Right lobe of liver (tissue), 6 donors: ENCODE data around the gene LYSMD1. TPM values are rescaled to one million over a fixed set of nuclear protein-coding genes. Genes with fewer than 3 reads are reported as not detected.
"Not testable (repeated sequence)": the region's sequence is repeated elsewhere in the genome, so short reads cannot be mapped to it uniquely, and the experiment has no call there.

Experiments
- ATAC-seq, 4 donors: fragments of 200-7000 bp; cut with Tn5 transposase; one replicate each; pipeline ENCODE4 v1.9.1; 2020; ENCODE audit warnings: mild to moderate bottlenecking in 4 of 4, moderate library complexity in 4 of 4
- DNase-seq, 3 donors: peaks; one replicate each; pipeline ENCODE4 v3.0.0-alpha.2; 2020
- H3K27ac ChIP-seq, 3 donors: fragments of 200-600 bp; one replicate each; pipeline ENCODE4 v1.8.0; 2022
- H3K27me3 ChIP-seq, 2 donors: fragments of 200-600 bp; one replicate each; pipeline ENCODE4 v1.8.0; 2022
- H3K36me3 ChIP-seq, 4 donors: fragments of 200-600 bp; sonication (generic) in 1 of 4; one replicate each; pipeline versions ENCODE4 v1.5.1 to v1.8.0; 2017 to 2022; ENCODE audit warnings: control low read depth in 1 of 4
- H3K4me1 ChIP-seq, 4 donors: fragments of 200-600 bp; sonication (generic) in 1 of 4; one replicate each; pipeline versions ENCODE4 v1.5.1 to v1.8.0; 2017 to 2022; ENCODE audit warnings: control low read depth in 1 of 4
- H3K4me3 ChIP-seq, 3 donors: fragments of 200-600 bp; one replicate each; pipeline ENCODE4 v1.8.0; 2022
- H3K9me3 ChIP-seq, 4 donors: fragments of 200-600 bp; sonication (generic) in 1 of 4; one replicate each; pipeline versions ENCODE4 v1.5.1 to v1.8.0; 2017 to 2022; ENCODE audit warnings: control low read depth in 1 of 4
- POLR2A ChIP-seq: fragments of 450-650 bp; IDR thresholded peaks from one replicate; pipeline ENCODE4 v1.6.1; 2017; ENCODE audit warnings: antibody characterized with exemption, mild to moderate bottlenecking
- WGBS: methylation state at CpG from one replicate; pipeline ENCODE4 v1.1.6; 2018; ENCODE audit warnings: low coverage, low lambda C conversion rate; ENCODE audit not compliant: insufficient coverage; ENCODE audit errors: missing lambda C conversion rate; 5-methylcytosine and 5-hydroxymethylcytosine counted together
- intact Hi-C, 2 donors: fragments of 100-400 bp; cut with DNase I; formaldehyde crosslinking; loops; one replicate each; pipeline versions ENCODE4 v1.11.2 to v1.14.1; 2022
- total RNA-seq, 6 experiments: library from RNA; depleted of rRNA in 2 of 6; stranded (reverse); fragments of >200 nt in 2 of 6; fragmentation: NEBNext Ultra II Directional in 3 of 6; extraction: Animal tissue kit (Norgen Biotek cat#: 25700) in 3 of 6; gene quantifications; one replicate each; pipeline versions ENCODE4 v1.1.0 to v1.2.4, GENCODE V29; 2016 to 2023
- TF ChIP-seq, protein P1 (sequence below), 4 donors: fragments of 200-600 bp in 3 of 4; fragments of 450-650 bp in 1 of 4; IDR thresholded peaks; one replicate each; pipeline versions ENCODE4 v1.5.1 to v1.8.0; 2016 to 2022; ENCODE audit warnings: antibody characterized with exemption in 4 of 4, mild to moderate bottlenecking in 2 of 4
- donor health status: DM: no; HTN: yes; CAD: no.
- donor health status: DM: no; HTN: no; CAD: no.
- donor health status: DM: no; HTN: no; CAD: no.
- donor health status: DM: no; HTN: yes; CAD: no.
- donor health status: DM: no; HTN: yes; CAD: no.

The LYSMD1 gene
- total RNA-seq, 6 experiments from 2014 or later = 2.7 to 6.4 (median 4.5) TPM

DNA sequence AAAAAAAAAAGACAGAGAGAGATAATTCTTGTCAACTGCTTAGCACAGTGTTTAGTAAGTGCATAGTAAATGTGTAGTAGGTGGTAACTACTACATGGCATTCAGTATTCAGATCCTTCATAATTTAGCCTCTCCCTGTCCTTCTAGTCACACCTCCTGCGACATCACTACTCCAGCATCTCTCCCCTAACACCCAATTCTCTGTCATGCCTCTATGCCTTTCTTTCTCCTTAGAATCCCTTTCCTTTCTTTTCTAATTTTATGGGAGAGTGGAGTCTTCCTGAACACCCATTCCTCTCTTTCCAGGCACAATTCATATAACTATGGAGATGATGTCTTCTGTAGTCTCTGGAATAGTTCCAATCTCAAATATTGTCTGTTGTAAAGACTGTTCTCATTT lies 28.2 kb upstream of the LYSMD1 start:
- peaks cover 0 to 11% (median 2%) of the 10 kb centered on the region in 4 donors for H3K4me1 ChIP-seq
- no peak for ATAC-seq
- intact Hi-C loops = loop anchor here in 1 of 2 donors (10.0 kb wide), 1 partner anchor 81 kb away; no protein-coding TSS in a partner anchor
- TF ChIP-seq, protein P1, sequence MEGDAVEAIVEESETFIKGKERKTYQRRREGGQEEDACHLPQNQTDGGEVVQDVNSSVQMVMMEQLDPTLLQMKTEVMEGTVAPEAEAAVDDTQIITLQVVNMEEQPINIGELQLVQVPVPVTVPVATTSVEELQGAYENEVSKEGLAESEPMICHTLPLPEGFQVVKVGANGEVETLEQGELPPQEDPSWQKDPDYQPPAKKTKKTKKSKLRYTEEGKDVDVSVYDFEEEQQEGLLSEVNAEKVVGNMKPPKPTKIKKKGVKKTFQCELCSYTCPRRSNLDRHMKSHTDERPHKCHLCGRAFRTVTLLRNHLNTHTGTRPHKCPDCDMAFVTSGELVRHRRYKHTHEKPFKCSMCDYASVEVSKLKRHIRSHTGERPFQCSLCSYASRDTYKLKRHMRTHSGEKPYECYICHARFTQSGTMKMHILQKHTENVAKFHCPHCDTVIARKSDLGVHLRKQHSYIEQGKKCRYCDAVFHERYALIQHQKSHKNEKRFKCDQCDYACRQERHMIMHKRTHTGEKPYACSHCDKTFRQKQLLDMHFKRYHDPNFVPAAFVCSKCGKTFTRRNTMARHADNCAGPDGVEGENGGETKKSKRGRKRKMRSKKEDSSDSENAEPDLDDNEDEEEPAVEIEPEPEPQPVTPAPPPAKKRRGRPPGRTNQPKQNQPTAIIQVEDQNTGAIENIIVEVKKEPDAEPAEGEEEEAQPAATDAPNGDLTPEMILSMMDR (IDR thresholded peaks at IDR 0.05) = no peak
- no peak for TF ChIP-seq POLR2A
- H3K9me3 ChIP-seq = no peaks in the 10 kb centered on the region
- no peaks in the 10 kb centered on the region for H3K27me3 ChIP-seq
- H3K4me3 ChIP-seq = no peak overlapping the region
- WGBS = 60% methylated on average over 1 of the region's 1 CpG
- DNase-seq = no peak
- no peak overlapping the region for H3K27ac ChIP-seq
- H3K36me3 ChIP-seq = no peaks in the 10 kb centered on the region

DNA sequence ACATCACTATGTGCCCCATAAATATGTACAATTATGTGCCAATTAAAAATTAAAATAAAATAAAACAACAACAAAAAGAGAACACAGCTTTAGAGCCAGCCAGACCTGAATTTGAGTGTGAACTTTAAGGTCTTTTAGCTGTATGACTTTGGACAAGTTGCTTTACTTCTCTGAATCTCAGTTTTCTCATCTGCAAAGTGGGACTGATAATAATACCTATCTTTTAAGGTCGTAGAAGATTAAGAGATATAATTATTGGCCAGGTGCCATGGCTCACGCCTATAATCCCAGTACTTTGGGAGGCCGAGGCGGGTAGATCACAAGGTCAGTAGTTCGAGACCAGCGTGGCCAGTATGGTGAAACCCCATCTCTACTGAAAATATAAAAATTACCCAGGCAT lies 27.6 kb upstream of the LYSMD1 start:
- no peaks in the 10 kb centered on the region for H3K9me3 ChIP-seq
- peaks cover 0 to 17% (median 5%) of the 10 kb centered on the region in 4 donors for H3K4me1 ChIP-seq
- no peak overlapping the region for H3K27ac ChIP-seq
- no peak overlapping the region for H3K4me3 ChIP-seq
- intact Hi-C loops = loop anchor here in 1 of 2 donors (10.0 kb wide), 1 partner anchor 81 kb away; no protein-coding TSS in a partner anchor
- WGBS = 62% methylated on average over 6 of the region's 6 CpGs
- no peak for TF ChIP-seq POLR2A
- TF ChIP-seq, protein P1 (IDR thresholded peaks at IDR 0.05) = no peak
- H3K27me3 ChIP-seq = no peaks in the 10 kb centered on the region
- no peaks in the 10 kb centered on the region for H3K36me3 ChIP-seq
- DNase-seq (no peak), ATAC-seq (no peak)

DNA sequence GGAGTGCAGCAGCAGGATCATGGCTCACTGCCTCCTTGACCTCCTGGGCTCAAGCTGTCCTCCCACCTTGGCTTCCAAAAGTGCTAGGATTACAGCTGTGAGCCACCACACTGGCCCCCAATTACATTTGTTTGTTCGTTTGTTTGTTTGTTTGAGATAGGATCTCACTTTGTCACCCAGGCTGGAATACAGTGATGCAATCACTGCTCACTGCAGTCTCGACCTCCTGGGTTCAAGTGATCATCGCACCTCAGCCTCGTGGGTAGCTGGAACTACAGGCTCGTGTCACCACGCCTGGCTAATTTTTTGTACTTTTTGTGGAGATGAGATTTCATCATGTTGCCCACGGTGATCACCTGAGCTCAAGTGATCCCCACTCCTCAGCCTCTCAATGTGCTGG lies 26.3 kb upstream of the LYSMD1 start:
- H3K27me3 ChIP-seq = no peaks in the 10 kb centered on the region
- 38% methylated on average over 6 of the region's 7 CpGs for WGBS
- no peak for ATAC-seq
- H3K4me1 ChIP-seq = peaks cover 0 to 15% (median 5%) of the 10 kb centered on the region in 4 donors
- H3K4me3 ChIP-seq = no peak overlapping the region
- intact Hi-C loops = loop anchor here in 1 of 2 donors (10.0 kb wide), 1 partner anchor 83 kb away; no protein-coding TSS in a partner anchor
- DNase-seq = no peak
- H3K9me3 ChIP-seq = no peaks in the 10 kb centered on the region
- no peak overlapping the region for H3K27ac ChIP-seq
- no peaks in the 10 kb centered on the region for H3K36me3 ChIP-seq
- TF ChIP-seq, protein P1 (IDR thresholded peaks at IDR 0.05) = no peak
- no peak for TF ChIP-seq POLR2A

DNA sequence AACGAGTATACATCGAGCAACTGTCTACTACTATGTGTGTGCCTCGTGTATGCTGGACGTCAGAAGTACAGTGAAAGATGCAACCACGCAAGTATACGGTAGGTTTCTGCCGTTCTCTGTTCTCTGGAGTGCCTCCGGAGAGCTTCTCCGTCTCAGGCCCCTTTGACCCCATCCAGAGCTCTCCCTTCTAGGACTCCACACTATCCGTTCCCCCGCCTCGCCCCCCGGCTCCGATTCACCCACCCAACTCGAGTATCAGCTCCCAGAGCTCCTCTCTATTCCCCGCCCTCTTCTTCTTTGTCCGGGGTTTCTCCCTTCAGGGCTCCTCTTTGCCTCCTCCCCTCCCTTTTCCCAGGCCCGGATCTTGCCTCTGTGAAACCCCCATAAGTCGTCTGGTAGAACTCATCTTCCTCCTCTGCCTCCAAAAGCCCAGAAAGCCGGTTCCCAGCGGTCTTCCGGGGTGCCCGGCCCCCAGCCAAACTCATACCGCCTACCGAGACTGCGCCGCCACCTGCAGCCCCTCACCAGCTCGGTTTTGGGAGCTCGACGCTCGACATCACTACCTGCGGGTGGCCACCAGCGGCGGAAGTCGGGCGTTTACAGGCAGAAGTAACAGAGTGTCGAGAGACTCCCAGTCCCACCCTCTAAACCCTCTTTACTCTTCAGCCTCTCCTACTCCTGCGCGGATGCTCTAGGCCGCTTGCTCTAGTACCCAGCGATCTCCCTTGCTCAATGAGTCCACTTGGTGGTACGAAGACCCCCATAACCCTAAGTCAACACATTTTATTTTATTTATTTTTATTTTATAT lies 24.1 kb upstream of the LYSMD1 start, which contains the start of gene VPS72:
Gene VPS72 (minus strand): TSS at position 561 of the 809 bp plus-strand sequence. CDS start 76 bp downstream, at position 485.
- Histone ChIP-seq H3K4me3 (peak within 1 kb of the TSS; percentile 78 to 98 (median 88)), H3K4me1 (peaks cover 0 to 15% (median 5%) of the 10 kb centered on the region in 4 donors), H3K27ac (peak within 1 kb of the TSS; percentile 31 to 68 (median 59)), H3K27me3 (no peaks in the 10 kb centered on the region), H3K36me3 (peaks cover 0 to 9% (median under 1%) of the 10 kb centered on the region in 4 donors), H3K9me3 (no peaks in the 10 kb centered on the region)
- ATAC-seq (peak; percentile 97 to 99 (median 98)), DNase-seq (peak; percentile 84 to 87 (median 86))
- 1% methylated on average over 38 of the region's 42 CpGs for WGBS
- TF ChIP-seq POLR2A = peak; percentile 32
- TF ChIP-seq, protein P1 (IDR thresholded peaks at IDR 0.05) = peak in 1 of 4 donors; percentile 24
- intact Hi-C loops = loop anchor here in 1 of 2 donors (10.0 kb wide), 1 partner anchor 85 kb away; no protein-coding TSS in a partner anchor

DNA sequence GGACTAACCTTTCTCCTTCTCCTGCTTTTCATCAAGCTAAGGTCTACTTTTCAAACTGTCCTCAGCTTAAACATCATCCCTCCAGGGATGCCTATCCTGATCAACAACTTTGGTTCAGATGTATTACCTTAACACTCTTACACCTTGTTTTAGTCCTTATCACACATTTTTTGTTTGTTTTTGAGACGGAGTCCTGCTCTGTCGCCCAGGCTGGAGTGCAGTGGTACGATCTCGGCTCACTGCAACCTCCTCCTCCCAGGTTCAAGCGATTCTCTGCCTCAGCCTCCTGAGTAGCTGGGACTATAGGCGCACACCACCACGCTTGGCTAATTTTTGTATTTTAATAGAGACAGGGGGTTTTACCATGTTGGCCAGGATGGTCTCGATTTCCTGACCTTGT lies 23.0 kb upstream of the LYSMD1 start:
- WGBS = 51% methylated on average over 8 of the region's 8 CpGs
- H3K27ac ChIP-seq, DNase-seq, H3K27me3 ChIP-seq, intact Hi-C loops, ATAC-seq, H3K9me3 ChIP-seq: not testable (repeated sequence)
- peaks cover 0 to 15% (median 5%) of the 10 kb centered on the region in 4 donors for H3K4me1 ChIP-seq
- H3K4me3 ChIP-seq = peak overlapping the region in 2 of 3 donors; percentile 88 to 98
- H3K36me3 ChIP-seq = peaks cover 0 to 21% (median 9%) of the 10 kb centered on the region in 4 donors
